Right lobe of liver (tissue), 6 donors: Measurements from ENCODE around the gene PTPN9. TPM values are rescaled to one million over a fixed set of nuclear protein-coding genes. Genes with fewer than 3 reads are reported as not detected.

Experiments
- ATAC-seq, 4 donors: fragments of 200-7000 bp; cut with Tn5 transposase; one replicate each; pipeline ENCODE4 v1.9.1; 2020; ENCODE audit warnings: mild to moderate bottlenecking in 4 of 4, moderate library complexity in 4 of 4
- DNase-seq, 3 donors: peaks; one replicate each; pipeline ENCODE4 v3.0.0-alpha.2; 2020
- H3K27ac ChIP-seq, 3 donors: fragments of 200-600 bp; one replicate each; pipeline ENCODE4 v1.8.0; 2022
- H3K27me3 ChIP-seq, 2 donors: fragments of 200-600 bp; one replicate each; pipeline ENCODE4 v1.8.0; 2022
- H3K36me3 ChIP-seq, 4 donors: fragments of 200-600 bp; sonication (generic) in 1 of 4; one replicate each; pipeline versions ENCODE4 v1.5.1 to v1.8.0; 2017 to 2022; ENCODE audit warnings: control low read depth in 1 of 4
- H3K4me1 ChIP-seq, 4 donors: fragments of 200-600 bp; sonication (generic) in 1 of 4; one replicate each; pipeline versions ENCODE4 v1.5.1 to v1.8.0; 2017 to 2022; ENCODE audit warnings: control low read depth in 1 of 4
- H3K4me3 ChIP-seq, 3 donors: fragments of 200-600 bp; one replicate each; pipeline ENCODE4 v1.8.0; 2022
- H3K9me3 ChIP-seq, 4 donors: fragments of 200-600 bp; sonication (generic) in 1 of 4; one replicate each; pipeline versions ENCODE4 v1.5.1 to v1.8.0; 2017 to 2022; ENCODE audit warnings: control low read depth in 1 of 4
- CTCF ChIP-seq, 4 donors: fragments of 200-600 bp in 3 of 4; fragments of 450-650 bp in 1 of 4; IDR thresholded peaks; one replicate each; pipeline versions ENCODE4 v1.5.1 to v1.8.0; 2016 to 2022; ENCODE audit warnings: antibody characterized with exemption in 4 of 4, mild to moderate bottlenecking in 2 of 4
- POLR2A ChIP-seq: fragments of 450-650 bp; IDR thresholded peaks from one replicate; pipeline ENCODE4 v1.6.1; 2017; ENCODE audit warnings: antibody characterized with exemption, mild to moderate bottlenecking
- WGBS: methylation state at CpG from one replicate; pipeline ENCODE4 v1.1.6; 2018; ENCODE audit warnings: low coverage, low lambda C conversion rate; ENCODE audit not compliant: insufficient coverage; ENCODE audit errors: missing lambda C conversion rate; 5-methylcytosine and 5-hydroxymethylcytosine counted together
- intact Hi-C, 2 donors: fragments of 100-400 bp; cut with DNase I; formaldehyde crosslinking; loops; one replicate each; pipeline versions ENCODE4 v1.11.2 to v1.14.1; 2022
- total RNA-seq, 6 experiments: library from RNA; depleted of rRNA in 2 of 6; stranded (reverse); fragments of >200 nt in 2 of 6; fragmentation: NEBNext Ultra II Directional in 3 of 6; extraction: Animal tissue kit (Norgen Biotek cat#: 25700) in 3 of 6; gene quantifications; one replicate each; pipeline versions ENCODE4 v1.1.0 to v1.2.4, GENCODE V29; 2016 to 2023
- donor health status: DM: no; HTN: yes; CAD: no.
- donor health status: DM: no; HTN: no; CAD: no.
- donor health status: DM: no; HTN: no; CAD: no.
- donor health status: DM: no; HTN: yes; CAD: no.
- donor health status: DM: no; HTN: yes; CAD: no.

PTPN9 gene
- total RNA-seq, 6 experiments from 2014 or later = 7.6 to 15.4 (median 10.0) TPM

GRCh38 chr15:75542386-75542797 lies 36.7 kb downstream of the PTPN9 start:
- no peak for DNase-seq
- Histone ChIP-seq H3K27ac (no peak overlapping the region), H3K4me3 (no peak overlapping the region), H3K27me3 (no peaks in the 10 kb centered on the region), H3K9me3 (no peaks in the 10 kb centered on the region), H3K4me1 (peaks cover 0 to 22% (median 3%) of the 10 kb centered on the region in 4 donors), H3K36me3 (no peaks in the 10 kb centered on the region)
- TF ChIP-seq POLR2A (no peak), CTCF (IDR thresholded peaks at IDR 0.05) (no peak)
- no peak for ATAC-seq
- 20% methylated on average over 1 of the region's 2 CpGs for WGBS
- intact Hi-C loops = no loop called here

DNA sequence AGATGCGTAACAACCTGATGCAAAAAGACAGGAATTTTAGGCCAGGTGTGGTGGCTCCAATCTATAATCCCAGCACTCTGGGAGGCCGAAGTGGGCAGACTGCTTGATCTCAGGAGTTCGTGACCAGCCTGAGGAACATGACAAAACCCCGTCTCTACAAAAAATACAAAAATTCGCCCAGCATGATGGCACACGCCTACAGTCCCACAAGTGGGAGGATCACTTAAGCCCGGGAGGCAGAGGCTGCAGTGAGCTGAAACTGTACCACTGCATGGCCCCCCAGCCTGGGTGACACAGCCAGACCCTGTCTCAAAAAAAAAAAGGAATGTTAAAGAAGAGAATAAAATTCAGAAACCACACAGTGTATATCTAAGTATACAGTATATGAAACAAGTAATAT lies 40.7 kb downstream of the PTPN9 start:
- intact Hi-C loops = no loop called here
- Histone ChIP-seq H3K36me3 (no peaks in the 10 kb centered on the region), H3K4me1 (peaks cover 0 to 26% (median 5%) of the 10 kb centered on the region in 4 donors), H3K27me3 (no peaks in the 10 kb centered on the region), H3K4me3 (no peak overlapping the region), H3K9me3 (no peaks in the 10 kb centered on the region), H3K27ac (no peak overlapping the region)
- WGBS = 93% methylated on average over 3 of the region's 7 CpGs
- DNase-seq (no peak), ATAC-seq (no peak)
- TF ChIP-seq POLR2A (no peak), CTCF (IDR thresholded peaks at IDR 0.05) (no peak)

- no peak overlapping the region for H3K27ac ChIP-seq
These were observed 45.2 kb downstream of the PTPN9 start for GRCh38 chr15:75533945-75534344.

GRCh38 chr15:75532413-75533250 lies 46.5 kb downstream of the PTPN9 start:
- peak overlapping the region; percentile 70 to 85 (median 83) for H3K27ac ChIP-seq

More at GRCh38 chr15:75533945-75534344, 45.2 kb downstream of the PTPN9 start:
- Histone ChIP-seq H3K4me1 (peaks cover 1 to 39% (median 16%) of the 10 kb centered on the region in 4 donors), H3K36me3 (no peaks in the 10 kb centered on the region), H3K27me3 (no peaks in the 10 kb centered on the region), H3K4me3 (no peak overlapping the region), H3K9me3 (no peaks in the 10 kb centered on the region)
- intact Hi-C loops = no loop called here
- DNase-seq (no peak), ATAC-seq (no peak)
- 85% methylated on average over 1 of the region's 1 CpG for WGBS
- TF ChIP-seq POLR2A (no peak), CTCF (IDR thresholded peaks at IDR 0.05) (no peak)

More at GRCh38 chr15:75532413-75533250, 46.5 kb downstream of the PTPN9 start:
- WGBS = 0% methylated on average over 1 of the region's 1 CpG
- H3K36me3 ChIP-seq = no peaks in the 10 kb centered on the region
- TF ChIP-seq CTCF (IDR thresholded peaks at IDR 0.05) (peak; percentile 41 to 61 (median 56)), POLR2A (no peak)
- intact Hi-C loops = no loop called here
- DNase-seq (peak; percentile 59 to 86 (median 66)), ATAC-seq (peak; percentile 92 to 97 (median 93))
- H3K27me3 ChIP-seq = no peaks in the 10 kb centered on the region
- no peak overlapping the region for H3K4me3 ChIP-seq
- no peaks in the 10 kb centered on the region for H3K9me3 ChIP-seq
- H3K4me1 ChIP-seq = peaks cover 1 to 39% (median 16%) of the 10 kb centered on the region in 4 donors
